Fibroblast of lung (primary cell): ENCODE data around the gene PRRX2. TPM values are rescaled to one million over a fixed set of nuclear protein-coding genes. Genes with fewer than 3 reads are reported as not detected.

Experiments used
- DNase-seq, 2 donors: peaks; one replicate each; pipeline versions ENCODE4 v3.0.0 to v3.0.0-alpha.2; 2010; ENCODE audit warnings: low read depth in 2 of 2
- H2AFZ ChIP-seq: 2 replicates; pipeline ENCODE4 v1.5.1; 2012; ENCODE audit warnings: low read length, control low read depth, inconsistent platforms
- H3K27ac ChIP-seq: 2 replicates; pipeline ENCODE4 v1.5.1; 2011; ENCODE audit warnings: low read length, control low read depth; ENCODE audit not compliant: insufficient read depth
- H3K27me3 ChIP-seq: 2 replicates; pipeline ENCODE4 v1.5.1; 2011; ENCODE audit warnings: mild to moderate bottlenecking, low read length; ENCODE audit not compliant: control insufficient read depth, insufficient read depth
- H3K36me3 ChIP-seq: 2 replicates; pipeline ENCODE4 v1.5.1; 2011; ENCODE audit warnings: low read length; ENCODE audit not compliant: control insufficient read depth, insufficient read depth
- H3K4me1 ChIP-seq: 2 replicates; pipeline ENCODE4 v1.5.1; 2011; ENCODE audit warnings: low read length; ENCODE audit not compliant: control insufficient read depth, insufficient read depth; ENCODE audit errors: extremely low read depth
- H3K4me2 ChIP-seq: 2 replicates; pipeline ENCODE4 v1.5.1; 2011; ENCODE audit warnings: low read length, control low read depth; ENCODE audit not compliant: insufficient read depth; ENCODE audit errors: extremely low read depth
- H3K4me3 ChIP-seq, 4 experiments: fragments of 200-600 bp in 1 of 4; sonication (generic) in 1 of 4; replicated peaks in 1 of 4; 2 replicates each; pipeline ENCODE4 v1.5.1; 2011 to 2016; ENCODE audit warnings: low read length in 4 of 4, low read depth in 3 of 4, mild to moderate bottlenecking in 3 of 4, control low read depth in 2 of 4, inconsistent platforms in 1 of 4, mixed read lengths in 1 of 4; ENCODE audit not compliant: insufficient read depth in 1 of 4; ENCODE audit errors: control extremely low read depth in 1 of 4
- H3K79me2 ChIP-seq: 2 replicates; pipeline ENCODE4 v1.5.1; 2012; ENCODE audit warnings: mild to moderate bottlenecking, low read length, inconsistent platforms; ENCODE audit not compliant: control insufficient read depth, insufficient read depth
- H3K9ac ChIP-seq: 2 replicates; pipeline ENCODE4 v1.5.1; 2011; ENCODE audit warnings: mild to moderate bottlenecking, low read length, control low read depth; ENCODE audit not compliant: insufficient read depth
- H3K9me3 ChIP-seq: 2 replicates; pipeline ENCODE4 v1.5.1; 2012; ENCODE audit warnings: low read depth, low read length; ENCODE audit not compliant: control insufficient read depth, insufficient read depth
- H4K20me1 ChIP-seq: 2 replicates; pipeline ENCODE4 v1.5.1; 2011; ENCODE audit warnings: low read length; ENCODE audit not compliant: control insufficient read depth, insufficient read depth; ENCODE audit errors: extremely low read depth
- EZH2 ChIP-seq: IDR thresholded peaks from 2 replicates; pipeline ENCODE4 v1.5.1; 2012; ENCODE audit warnings: low read length, control low read depth, mild to moderate bottlenecking; ENCODE audit errors: missing control alignments
- polyA plus RNA-seq, 2 donors: library from polyadenylated mRNA; depleted of rRNA in 1 of 2; stranded (reverse) in 1 of 2; unstranded in 1 of 2; fragments of >200 nt; gene quantifications; 2 replicates each; pipeline ENCODE4 v1.2.1, GENCODE V29; 2011 to 2012; ENCODE audit warnings: missing spikeins in 1 of 2
- total RNA-seq: library from RNA; depleted of rRNA; stranded (reverse); fragments of >200 nt; gene quantifications from 2 replicates; pipeline ENCODE4 v1.2.1, GENCODE V29; 2014
- TF ChIP-seq, protein P1 (sequence below), 2 donors: IDR thresholded peaks in 1 of 2; conservative IDR thresholded peaks in 1 of 2; 1 replicate in 1 of 2; 2 replicates in 1 of 2; pipeline ENCODE4 v1.5.1; 2011 to 2012; ENCODE audit warnings: low read length in 2 of 2, control low read depth in 1 of 2, inconsistent platforms in 1 of 2, low read depth in 1 of 2, mild to moderate bottlenecking in 1 of 2

PRRX2 gene
- total and polyA plus RNA-seq, 2 donors (not counting 1 experiment from before 2014, with no cell fraction given): 4.4 to 11.7 TPM

DNA sequence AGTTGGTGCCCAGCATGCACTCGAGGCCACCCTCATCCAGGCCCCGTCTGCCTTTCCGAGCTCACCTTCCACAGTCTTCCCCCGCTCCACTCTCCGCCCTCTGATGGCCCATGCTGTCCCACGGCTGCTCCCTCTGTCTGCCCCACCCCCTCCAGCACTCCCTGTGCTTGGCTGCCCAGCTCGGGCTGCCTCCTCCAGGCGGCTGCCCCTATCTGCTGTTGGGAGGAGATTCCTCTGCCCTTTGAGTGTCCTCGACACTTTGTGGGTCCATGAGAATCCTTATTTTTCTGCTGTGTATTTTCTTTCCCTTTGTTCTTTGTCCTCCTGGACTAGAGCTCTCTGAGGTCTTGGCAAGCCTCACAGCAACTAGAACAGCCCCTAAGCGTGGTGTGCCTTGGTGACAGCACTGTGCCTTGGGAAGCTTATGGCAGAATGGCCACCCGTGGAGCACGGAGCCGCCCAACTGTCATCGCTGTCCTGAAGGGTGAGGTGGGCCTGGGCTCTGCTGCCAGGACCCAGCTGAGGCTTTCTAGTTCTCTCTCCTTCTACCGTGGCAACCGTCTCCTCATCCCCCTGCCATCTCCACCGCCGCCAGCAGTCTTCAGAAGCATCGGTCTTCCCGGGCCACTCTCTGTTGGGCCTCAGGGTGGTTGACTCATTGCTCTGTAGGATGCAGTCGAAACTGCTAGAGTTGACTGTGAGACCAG is 34.3 kb upstream of the PRRX2 start:
- no peak overlapping the region for H3K9ac ChIP-seq
- H3K9me3 ChIP-seq: no peaks in the 10 kb centered on the region
- no peaks in the 10 kb centered on the region for H4K20me1 ChIP-seq
- H3K4me1 ChIP-seq: peaks cover 37% of the 10 kb centered on the region
- H3K79me2 ChIP-seq: peaks cover 90% of the 10 kb centered on the region
- no peaks in the 10 kb centered on the region for H3K27me3 ChIP-seq
- peak in 1 of 2 donors; percentile 69 for DNase-seq
- H3K4me3 ChIP-seq: no peak overlapping the region
- H3K36me3 ChIP-seq: peaks cover 25% of the 10 kb centered on the region
- H3K4me2 ChIP-seq: peak overlapping the region; percentile 33
- peak overlapping the region; percentile 15 for H3K27ac ChIP-seq
- no peak overlapping the region for H2AFZ ChIP-seq
- TF ChIP-seq EZH2: no peak
- TF ChIP-seq, protein P1, sequence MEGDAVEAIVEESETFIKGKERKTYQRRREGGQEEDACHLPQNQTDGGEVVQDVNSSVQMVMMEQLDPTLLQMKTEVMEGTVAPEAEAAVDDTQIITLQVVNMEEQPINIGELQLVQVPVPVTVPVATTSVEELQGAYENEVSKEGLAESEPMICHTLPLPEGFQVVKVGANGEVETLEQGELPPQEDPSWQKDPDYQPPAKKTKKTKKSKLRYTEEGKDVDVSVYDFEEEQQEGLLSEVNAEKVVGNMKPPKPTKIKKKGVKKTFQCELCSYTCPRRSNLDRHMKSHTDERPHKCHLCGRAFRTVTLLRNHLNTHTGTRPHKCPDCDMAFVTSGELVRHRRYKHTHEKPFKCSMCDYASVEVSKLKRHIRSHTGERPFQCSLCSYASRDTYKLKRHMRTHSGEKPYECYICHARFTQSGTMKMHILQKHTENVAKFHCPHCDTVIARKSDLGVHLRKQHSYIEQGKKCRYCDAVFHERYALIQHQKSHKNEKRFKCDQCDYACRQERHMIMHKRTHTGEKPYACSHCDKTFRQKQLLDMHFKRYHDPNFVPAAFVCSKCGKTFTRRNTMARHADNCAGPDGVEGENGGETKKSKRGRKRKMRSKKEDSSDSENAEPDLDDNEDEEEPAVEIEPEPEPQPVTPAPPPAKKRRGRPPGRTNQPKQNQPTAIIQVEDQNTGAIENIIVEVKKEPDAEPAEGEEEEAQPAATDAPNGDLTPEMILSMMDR (conservative IDR thresholded peaks at IDR 0.05 in 1 of 2, IDR thresholded peaks at IDR 0.05 in 1 of 2; ENCODE audit: low read depth in 1 of 2, low read length in 2 of 2): no peak

DNA sequence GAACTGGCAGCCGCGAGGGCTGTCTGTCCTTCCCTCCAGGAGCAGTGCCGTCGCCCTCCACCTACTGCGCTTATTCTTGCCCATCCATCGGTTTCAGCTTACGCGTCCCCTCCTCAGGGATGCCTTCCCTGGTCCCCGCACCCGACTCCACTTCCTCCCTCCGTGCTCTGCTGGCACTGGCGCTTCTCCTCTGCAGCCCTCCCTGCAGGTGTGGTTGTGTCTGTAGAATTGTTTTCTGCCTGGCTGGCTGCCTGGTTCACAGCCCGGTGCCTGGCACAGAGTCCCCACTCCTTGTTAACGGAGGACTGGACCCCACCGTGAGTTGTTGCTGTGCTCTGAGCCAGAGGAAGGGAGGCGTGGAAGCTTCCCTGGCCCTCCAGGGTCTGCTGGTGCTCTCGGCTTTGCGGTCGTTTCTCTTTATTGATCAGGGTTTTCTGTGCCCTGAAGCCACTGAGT is 33.7 kb upstream of the PRRX2 start:
- Histone ChIP-seq H3K4me1 (peaks cover 37% of the 10 kb centered on the region), H3K4me2 (peak overlapping the region; percentile 33), H3K4me3 (no peak overlapping the region), H3K79me2 (peaks cover 85% of the 10 kb centered on the region), H3K36me3 (peaks cover 25% of the 10 kb centered on the region), H3K27ac (peak overlapping the region; percentile 15), H2AFZ (no peak overlapping the region), H3K27me3 (no peaks in the 10 kb centered on the region), H3K9me3 (no peaks in the 10 kb centered on the region), H3K9ac (no peak overlapping the region), H4K20me1 (no peaks in the 10 kb centered on the region)
- TF ChIP-seq EZH2: no peak
- TF ChIP-seq, protein P1 (conservative IDR thresholded peaks at IDR 0.05 in 1 of 2, IDR thresholded peaks at IDR 0.05 in 1 of 2; ENCODE audit: low read depth in 1 of 2, low read length in 2 of 2): no peak
- no peak for DNase-seq

DNA sequence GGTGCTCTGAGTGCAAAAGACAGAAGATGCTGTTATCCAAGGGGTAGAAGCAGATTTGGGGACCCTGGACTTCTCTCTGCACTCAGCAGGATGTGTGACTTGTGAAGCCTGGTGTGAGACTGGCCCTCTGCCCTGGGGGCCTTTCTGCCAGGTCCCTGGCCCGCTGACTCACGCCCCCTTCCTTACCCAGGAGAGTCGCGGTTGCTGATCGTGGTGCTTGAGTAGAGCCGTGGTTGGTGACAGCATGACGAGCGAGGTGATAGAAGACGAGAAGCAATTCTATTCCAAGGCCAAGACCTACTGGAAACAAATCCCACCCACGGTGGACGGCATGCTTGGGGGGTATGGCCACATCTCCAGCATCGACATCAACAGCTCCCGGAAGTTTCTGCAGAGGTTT is 33.0 kb upstream of the PRRX2 start:
- H3K9ac ChIP-seq: no peak overlapping the region
- peaks cover 34% of the 10 kb centered on the region for H3K4me1 ChIP-seq
- H2AFZ ChIP-seq: no peak overlapping the region
- no peak for DNase-seq
- H3K4me2 ChIP-seq: no peak overlapping the region
- no peak overlapping the region for H3K27ac ChIP-seq
- H3K4me3 ChIP-seq: no peak overlapping the region
- TF ChIP-seq EZH2: no peak
- TF ChIP-seq, protein P1 (conservative IDR thresholded peaks at IDR 0.05 in 1 of 2, IDR thresholded peaks at IDR 0.05 in 1 of 2; ENCODE audit: low read depth in 1 of 2, low read length in 2 of 2): no peak
- H3K27me3 ChIP-seq: no peaks in the 10 kb centered on the region
- peaks cover 77% of the 10 kb centered on the region for H3K79me2 ChIP-seq
- H4K20me1 ChIP-seq: no peaks in the 10 kb centered on the region
- no peaks in the 10 kb centered on the region for H3K9me3 ChIP-seq
- H3K36me3 ChIP-seq: peaks cover 29% of the 10 kb centered on the region
